GM23338 (cell line): Measurements from ENCODE around the gene KRT85. TPM values are rescaled to one million over a fixed set of nuclear protein-coding genes. Genes with fewer than 3 reads are reported as not detected.

Experiments
- ATAC-seq: fragments of 200-7000 bp; cut with Tn5 transposase; 3 replicates; pipeline ENCODE4 v1.9.1; 2020
- DNase-seq: peaks from one replicate; pipeline ENCODE4 v3.0.0-alpha.2; 2015; ENCODE audit warnings: low spot score
- H2AFZ ChIP-seq: fragments of 200-600 bp; sonication (generic); 2 replicates; pipeline ENCODE4 v1.8.0; 2016; ENCODE audit warnings: antibody characterized with exemption, mild to moderate bottlenecking, moderate library complexity
- H3F3A ChIP-seq: fragments of 200-600 bp; sonication (generic); replicated peaks from 2 replicates; pipeline ENCODE4 v1.8.0; 2017; ENCODE audit warnings: antibody characterized with exemption, mixed run types, low read depth
- H3K27ac ChIP-seq: fragments of 200-600 bp; sonication (generic); 2 replicates; pipeline ENCODE4 v1.6.1; 2016; ENCODE audit warnings: low read depth
- H3K27me3 ChIP-seq: fragments of 200-600 bp; sonication (generic); 2 replicates; pipeline ENCODE4 v1.8.0; 2016; ENCODE audit warnings: mild to moderate bottlenecking, mixed run types, moderate library complexity; ENCODE audit not compliant: insufficient read depth
- H3K36me3 ChIP-seq: fragments of 200-600 bp; sonication (generic); 2 replicates; pipeline ENCODE4 v1.8.0; 2016; ENCODE audit warnings: mild to moderate bottlenecking; ENCODE audit not compliant: insufficient read depth
- H3K4me1 ChIP-seq: fragments of 200-600 bp; sonication (generic); 2 replicates; pipeline ENCODE4 v1.8.0; 2016; ENCODE audit warnings: mild to moderate bottlenecking, moderate library complexity; ENCODE audit not compliant: insufficient read depth
- H3K4me2 ChIP-seq: fragments of 200-600 bp; sonication (generic); 2 replicates; pipeline ENCODE4 v1.7.1; 2017; ENCODE audit warnings: mixed run types
- H3K4me3 ChIP-seq: fragments of 200-600 bp; sonication (generic); 2 replicates; pipeline ENCODE4 v1.6.1; 2016; ENCODE audit warnings: mixed run types
- H3K79me2 ChIP-seq: fragments of 200-600 bp; sonication (generic); replicated peaks from 2 replicates; pipeline ENCODE4 v1.8.0; 2017; ENCODE audit warnings: mild to moderate bottlenecking; ENCODE audit not compliant: insufficient read depth
- H3K9me2 ChIP-seq: fragments of 200-600 bp; sonication (generic); 2 replicates; pipeline ENCODE4 v1.8.0; 2017; ENCODE audit not compliant: insufficient read depth
- H4K20me1 ChIP-seq: fragments of 200-600 bp; sonication (generic); replicated peaks from 2 replicates; pipeline ENCODE4 v1.8.0; 2017; ENCODE audit warnings: mild to moderate bottlenecking; ENCODE audit not compliant: insufficient read depth
- H3K27ac Mint-ChIP-seq: 2 replicates; pipeline ENCODE4 v1.8.0; 2020; ENCODE audit warnings: inconsistent platforms, mild to moderate bottlenecking, moderate library complexity, mixed read lengths
- H3K27me3 Mint-ChIP-seq: 3 replicates; pipeline ENCODE4 v1.8.0; 2022; ENCODE audit warnings: low read depth, mild to moderate bottlenecking, moderate library complexity, mixed read lengths, inconsistent platforms; ENCODE audit not compliant: insufficient read depth, poor library complexity
- H3K36me3 Mint-ChIP-seq: 3 replicates; pipeline ENCODE4 v1.8.0; 2021; ENCODE audit warnings: low read depth, mild to moderate bottlenecking, inconsistent platforms, moderate library complexity, mixed read lengths
- H3K4me1 Mint-ChIP-seq: 3 replicates; pipeline ENCODE4 v1.8.0; 2020; ENCODE audit warnings: mild to moderate bottlenecking, inconsistent platforms, mixed read lengths
- H3K4me3 Mint-ChIP-seq: 3 replicates; pipeline ENCODE4 v1.8.0; 2021; ENCODE audit warnings: moderate library complexity, mild to moderate bottlenecking, inconsistent platforms, mixed read lengths
- H3K9me3 Mint-ChIP-seq: 3 replicates; pipeline ENCODE4 v1.8.0; 2020; ENCODE audit warnings: moderate library complexity, mild to moderate bottlenecking, inconsistent platforms, mixed read lengths
- EZH2 ChIP-seq: fragments of 200-600 bp; sonication (generic); IDR thresholded peaks from one replicate; pipeline ENCODE4 v1.8.0; 2017; ENCODE audit warnings: antibody characterized with exemption, mild to moderate bottlenecking, low read depth; ENCODE audit not compliant: unreplicated experiment
- EZH2phosphoT487 ChIP-seq: fragments of 200-600 bp; sonication (generic); IDR thresholded peaks from one replicate; pipeline ENCODE4 v1.8.1; 2018; ENCODE audit warnings: antibody characterized with exemption; ENCODE audit not compliant: unreplicated experiment
- JUNB ChIP-seq: IDR thresholded peaks from one replicate; pipeline ENCODE4 v1.6.1; 2016; ENCODE audit warnings: antibody characterized with exemption; ENCODE audit not compliant: unreplicated experiment
- POLR2AphosphoS5 ChIP-seq: IDR thresholded peaks from 2 replicates; pipeline ENCODE4 v1.6.1; 2016; ENCODE audit warnings: antibody characterized with exemption, low read depth
- STAT1 ChIP-seq: IDR thresholded peaks from one replicate; pipeline ENCODE4 v1.6.1; 2016; ENCODE audit warnings: antibody characterized with exemption; ENCODE audit not compliant: unreplicated experiment
- ZNF114 ChIP-seq: fragments of 250-450 bp; sonication (Bioruptor Pico); IDR thresholded peaks from 2 replicates; pipeline ENCODE4 v1.5.0; 2020; ENCODE audit warnings: mild to moderate bottlenecking, moderate library complexity
- polyA plus RNA-seq: library from polyadenylated mRNA; unstranded; fragments of >200 nt; fragmentation: Nextera tagmentation; extraction: Ambion mirVana; gene quantifications from 2 replicates; pipeline ENCODE4 v1.2.1, GENCODE V29; 2016
- total RNA-seq: library from RNA; depleted of rRNA; stranded (reverse); fragments of >200 nt; shearing (Covaris generic); gene quantifications from 2 replicates; pipeline ENCODE4 v1.2.3, GENCODE V29; 2014
- TF ChIP-seq, protein P1 (sequence below): IDR thresholded peaks from one replicate; pipeline ENCODE4 v1.6.1; 2018; ENCODE audit warnings: antibody characterized with exemption; ENCODE audit not compliant: unreplicated experiment
- TF ChIP-seq, protein P2 (sequence below): fragments of 250-450 bp; sonication (Bioruptor Pico); IDR thresholded peaks from 2 replicates; pipeline ENCODE4 v1.5.0; 2020; ENCODE audit warnings: mild to moderate bottlenecking, moderate library complexity
- TF ChIP-seq, protein P3 (sequence below): IDR thresholded peaks from 2 replicates; pipeline ENCODE4 v1.6.1; 2016; ENCODE audit warnings: antibody characterized with exemption

Gene KRT85
- total and polyA plus RNA-seq, 2 experiments from 2014 or later, result not detected

DNA sequence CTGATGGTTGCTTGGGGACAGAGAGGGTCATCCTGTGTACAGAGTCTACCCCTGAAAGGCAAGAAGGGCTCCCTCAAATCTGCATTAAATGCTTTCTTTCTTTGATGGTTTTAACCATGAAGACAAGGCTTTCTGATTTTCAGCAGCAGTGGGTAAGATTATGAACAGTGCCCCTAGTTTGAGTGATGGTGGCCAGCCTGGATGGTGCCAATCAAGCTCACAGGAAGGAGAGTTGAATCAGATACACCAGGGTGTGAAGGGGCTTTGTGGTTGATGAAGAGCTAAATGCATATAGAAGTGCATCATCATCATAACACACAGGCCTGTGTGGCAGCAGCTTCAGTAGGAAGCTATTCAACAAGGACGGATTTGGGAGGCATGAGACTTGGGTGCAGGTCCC, 5.7 kb downstream of the KRT85 start:
- Histone ChIP-seq H3K79me2 (no peaks in the 10 kb centered on the region), H2AFZ (no peak overlapping the region), H3F3A (no peaks in the 10 kb centered on the region), H3K4me3 (no peak overlapping the region), H4K20me1 (no peaks in the 10 kb centered on the region), H3K9me2 (no peaks in the 10 kb centered on the region), H3K27me3 (no peaks in the 10 kb centered on the region), H3K4me1 (no peaks in the 10 kb centered on the region), H3K4me2 (no peak overlapping the region), H3K36me3 (no peaks in the 10 kb centered on the region), H3K27ac (no peak overlapping the region)
- Mint-ChIP-seq H3K36me3 (no peaks in the 10 kb centered on the region), H3K27ac (no peak overlapping the region), H3K9me3 (no peaks in the 10 kb centered on the region), H3K4me1 (peaks cover 9% of the 10 kb centered on the region), H3K4me3 (no peak overlapping the region), H3K27me3 (peaks cover 2% of the 10 kb centered on the region)
- TF ChIP-seq POLR2AphosphoS5 (no peak), STAT1 (no peak)
- TF ChIP-seq, protein P1, sequence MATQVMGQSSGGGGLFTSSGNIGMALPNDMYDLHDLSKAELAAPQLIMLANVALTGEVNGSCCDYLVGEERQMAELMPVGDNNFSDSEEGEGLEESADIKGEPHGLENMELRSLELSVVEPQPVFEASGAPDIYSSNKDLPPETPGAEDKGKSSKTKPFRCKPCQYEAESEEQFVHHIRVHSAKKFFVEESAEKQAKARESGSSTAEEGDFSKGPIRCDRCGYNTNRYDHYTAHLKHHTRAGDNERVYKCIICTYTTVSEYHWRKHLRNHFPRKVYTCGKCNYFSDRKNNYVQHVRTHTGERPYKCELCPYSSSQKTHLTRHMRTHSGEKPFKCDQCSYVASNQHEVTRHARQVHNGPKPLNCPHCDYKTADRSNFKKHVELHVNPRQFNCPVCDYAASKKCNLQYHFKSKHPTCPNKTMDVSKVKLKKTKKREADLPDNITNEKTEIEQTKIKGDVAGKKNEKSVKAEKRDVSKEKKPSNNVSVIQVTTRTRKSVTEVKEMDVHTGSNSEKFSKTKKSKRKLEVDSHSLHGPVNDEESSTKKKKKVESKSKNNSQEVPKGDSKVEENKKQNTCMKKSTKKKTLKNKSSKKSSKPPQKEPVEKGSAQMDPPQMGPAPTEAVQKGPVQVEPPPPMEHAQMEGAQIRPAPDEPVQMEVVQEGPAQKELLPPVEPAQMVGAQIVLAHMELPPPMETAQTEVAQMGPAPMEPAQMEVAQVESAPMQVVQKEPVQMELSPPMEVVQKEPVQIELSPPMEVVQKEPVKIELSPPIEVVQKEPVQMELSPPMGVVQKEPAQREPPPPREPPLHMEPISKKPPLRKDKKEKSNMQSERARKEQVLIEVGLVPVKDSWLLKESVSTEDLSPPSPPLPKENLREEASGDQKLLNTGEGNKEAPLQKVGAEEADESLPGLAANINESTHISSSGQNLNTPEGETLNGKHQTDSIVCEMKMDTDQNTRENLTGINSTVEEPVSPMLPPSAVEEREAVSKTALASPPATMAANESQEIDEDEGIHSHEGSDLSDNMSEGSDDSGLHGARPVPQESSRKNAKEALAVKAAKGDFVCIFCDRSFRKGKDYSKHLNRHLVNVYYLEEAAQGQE, result no peak
- ATAC-seq (no peak), DNase-seq (no peak)

DNA sequence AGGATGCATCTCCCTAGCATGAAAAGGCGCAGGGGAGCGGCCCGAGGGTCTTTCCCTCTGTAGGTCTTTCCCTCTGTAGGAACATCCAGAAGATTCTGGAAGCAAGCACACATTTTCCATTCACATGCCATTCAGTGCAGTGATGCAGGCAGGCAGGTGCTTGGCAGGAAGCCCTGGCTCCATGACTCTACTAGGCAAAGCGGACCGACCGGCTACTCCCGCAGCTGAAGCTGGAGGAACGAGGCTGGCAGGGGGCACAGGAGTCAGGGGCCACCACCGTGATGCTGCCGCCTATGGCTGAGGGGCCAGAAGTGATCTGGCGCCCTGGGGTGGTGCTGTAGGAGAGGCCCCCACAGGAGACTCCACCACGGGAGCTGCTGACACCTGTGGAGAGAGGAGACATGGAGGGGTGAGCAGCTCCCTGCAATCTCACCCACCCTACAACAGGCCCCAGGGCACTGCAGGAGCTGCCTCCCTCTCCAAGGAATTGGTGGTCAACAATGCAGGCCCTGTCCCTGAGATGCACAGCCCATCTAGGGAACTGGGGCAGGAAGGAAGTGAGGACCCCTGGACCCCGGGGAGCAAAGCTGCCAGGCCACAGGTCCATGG, 6.5 kb downstream of the KRT85 start:
- H3K27me3 Mint-ChIP-seq, result peaks cover 2% of the 10 kb centered on the region
- no peak overlapping the region for H3K4me3 Mint-ChIP-seq
- TF ChIP-seq POLR2AphosphoS5, result no peak
- no peak for TF ChIP-seq EZH2
- no peak for TF ChIP-seq EZH2phosphoT487
- TF ChIP-seq, protein P2, sequence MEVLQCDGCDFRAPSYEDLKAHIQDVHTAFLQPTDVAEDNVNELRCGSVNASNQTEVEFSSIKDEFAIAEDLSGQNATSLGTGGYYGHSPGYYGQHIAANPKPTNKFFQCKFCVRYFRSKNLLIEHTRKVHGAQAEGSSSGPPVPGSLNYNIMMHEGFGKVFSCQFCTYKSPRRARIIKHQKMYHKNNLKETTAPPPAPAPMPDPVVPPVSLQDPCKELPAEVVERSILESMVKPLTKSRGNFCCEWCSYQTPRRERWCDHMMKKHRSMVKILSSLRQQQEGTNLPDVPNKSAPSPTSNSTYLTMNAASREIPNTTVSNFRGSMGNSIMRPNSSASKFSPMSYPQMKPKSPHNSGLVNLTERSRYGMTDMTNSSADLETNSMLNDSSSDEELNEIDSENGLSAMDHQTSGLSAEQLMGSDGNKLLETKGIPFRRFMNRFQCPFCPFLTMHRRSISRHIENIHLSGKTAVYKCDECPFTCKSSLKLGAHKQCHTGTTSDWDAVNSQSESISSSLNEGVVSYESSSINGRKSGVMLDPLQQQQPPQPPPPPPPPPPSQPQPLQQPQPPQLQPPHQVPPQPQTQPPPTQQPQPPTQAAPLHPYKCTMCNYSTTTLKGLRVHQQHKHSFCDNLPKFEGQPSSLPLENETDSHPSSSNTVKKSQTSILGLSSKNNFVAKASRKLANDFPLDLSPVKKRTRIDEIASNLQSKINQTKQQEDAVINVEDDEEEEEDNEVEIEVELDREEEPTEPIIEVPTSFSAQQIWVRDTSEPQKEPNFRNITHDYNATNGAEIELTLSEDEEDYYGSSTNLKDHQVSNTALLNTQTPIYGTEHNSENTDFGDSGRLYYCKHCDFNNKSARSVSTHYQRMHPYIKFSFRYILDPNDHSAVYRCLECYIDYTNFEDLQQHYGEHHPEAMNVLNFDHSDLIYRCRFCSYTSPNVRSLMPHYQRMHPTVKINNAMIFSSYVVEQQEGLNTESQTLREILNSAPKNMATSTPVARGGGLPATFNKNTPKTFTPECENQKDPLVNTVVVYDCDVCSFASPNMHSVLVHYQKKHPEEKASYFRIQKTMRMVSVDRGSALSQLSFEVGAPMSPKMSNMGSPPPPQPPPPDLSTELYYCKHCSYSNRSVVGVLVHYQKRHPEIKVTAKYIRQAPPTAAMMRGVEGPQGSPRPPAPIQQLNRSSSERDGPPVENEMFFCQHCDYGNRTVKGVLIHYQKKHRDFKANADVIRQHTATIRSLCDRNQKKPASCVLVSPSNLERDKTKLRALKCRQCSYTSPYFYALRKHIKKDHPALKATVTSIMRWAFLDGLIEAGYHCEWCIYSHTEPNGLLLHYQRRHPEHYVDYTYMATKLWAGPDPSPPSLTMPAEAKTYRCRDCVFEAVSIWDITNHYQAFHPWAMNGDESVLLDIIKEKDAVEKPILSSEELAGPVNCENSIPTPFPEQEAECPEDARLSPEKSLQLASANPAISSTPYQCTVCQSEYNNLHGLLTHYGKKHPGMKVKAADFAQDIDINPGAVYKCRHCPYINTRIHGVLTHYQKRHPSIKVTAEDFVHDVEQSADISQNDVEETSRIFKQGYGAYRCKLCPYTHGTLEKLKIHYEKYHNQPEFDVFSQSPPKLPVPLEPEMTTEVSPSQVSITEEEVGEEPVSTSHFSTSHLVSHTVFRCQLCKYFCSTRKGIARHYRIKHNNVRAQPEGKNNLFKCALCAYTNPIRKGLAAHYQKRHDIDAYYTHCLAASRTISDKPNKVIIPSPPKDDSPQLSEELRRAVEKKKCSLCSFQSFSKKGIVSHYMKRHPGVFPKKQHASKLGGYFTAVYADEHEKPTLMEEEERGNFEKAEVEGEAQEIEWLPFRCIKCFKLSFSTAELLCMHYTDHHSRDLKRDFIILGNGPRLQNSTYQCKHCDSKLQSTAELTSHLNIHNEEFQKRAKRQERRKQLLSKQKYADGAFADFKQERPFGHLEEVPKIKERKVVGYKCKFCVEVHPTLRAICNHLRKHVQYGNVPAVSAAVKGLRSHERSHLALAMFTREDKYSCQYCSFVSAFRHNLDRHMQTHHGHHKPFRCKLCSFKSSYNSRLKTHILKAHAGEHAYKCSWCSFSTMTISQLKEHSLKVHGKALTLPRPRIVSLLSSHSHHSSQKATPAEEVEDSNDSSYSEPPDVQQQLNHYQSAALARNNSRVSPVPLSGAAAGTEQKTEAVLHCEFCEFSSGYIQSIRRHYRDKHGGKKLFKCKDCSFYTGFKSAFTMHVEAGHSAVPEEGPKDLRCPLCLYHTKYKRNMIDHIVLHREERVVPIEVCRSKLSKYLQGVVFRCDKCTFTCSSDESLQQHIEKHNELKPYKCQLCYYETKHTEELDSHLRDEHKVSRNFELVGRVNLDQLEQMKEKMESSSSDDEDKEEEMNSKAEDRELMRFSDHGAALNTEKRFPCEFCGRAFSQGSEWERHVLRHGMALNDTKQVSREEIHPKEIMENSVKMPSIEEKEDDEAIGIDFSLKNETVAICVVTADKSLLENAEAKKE (CRISPR knock-in tag), result no peak
- TF ChIP-seq, protein P3, sequence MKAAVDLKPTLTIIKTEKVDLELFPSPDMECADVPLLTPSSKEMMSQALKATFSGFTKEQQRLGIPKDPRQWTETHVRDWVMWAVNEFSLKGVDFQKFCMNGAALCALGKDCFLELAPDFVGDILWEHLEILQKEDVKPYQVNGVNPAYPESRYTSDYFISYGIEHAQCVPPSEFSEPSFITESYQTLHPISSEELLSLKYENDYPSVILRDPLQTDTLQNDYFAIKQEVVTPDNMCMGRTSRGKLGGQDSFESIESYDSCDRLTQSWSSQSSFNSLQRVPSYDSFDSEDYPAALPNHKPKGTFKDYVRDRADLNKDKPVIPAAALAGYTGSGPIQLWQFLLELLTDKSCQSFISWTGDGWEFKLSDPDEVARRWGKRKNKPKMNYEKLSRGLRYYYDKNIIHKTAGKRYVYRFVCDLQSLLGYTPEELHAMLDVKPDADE, result no peak
- no peak for TF ChIP-seq STAT1
- TF ChIP-seq JUNB, result no peak
- no peak for TF ChIP-seq ZNF114

More for the DNA sequence above, 6.5 kb downstream of the KRT85 start:
- Mint-ChIP-seq H3K36me3 (no peaks in the 10 kb centered on the region), H3K4me1 (peaks cover 9% of the 10 kb centered on the region), H3K9me3 (no peaks in the 10 kb centered on the region), H3K27ac (no peak overlapping the region)
- Histone ChIP-seq H3K79me2 (no peaks in the 10 kb centered on the region), H3K4me2 (no peak overlapping the region), H3K9me2 (no peaks in the 10 kb centered on the region), H3F3A (no peaks in the 10 kb centered on the region), H3K4me3 (no peak overlapping the region), H3K27ac (no peak overlapping the region), H2AFZ (no peak overlapping the region), H3K27me3 (no peaks in the 10 kb centered on the region), H4K20me1 (no peaks in the 10 kb centered on the region), H3K4me1 (no peaks in the 10 kb centered on the region), H3K36me3 (no peaks in the 10 kb centered on the region)
- DNase-seq (no peak), ATAC-seq (no peak)
